Measurements from ENCODE around the gene CCDC24.

DNA sequence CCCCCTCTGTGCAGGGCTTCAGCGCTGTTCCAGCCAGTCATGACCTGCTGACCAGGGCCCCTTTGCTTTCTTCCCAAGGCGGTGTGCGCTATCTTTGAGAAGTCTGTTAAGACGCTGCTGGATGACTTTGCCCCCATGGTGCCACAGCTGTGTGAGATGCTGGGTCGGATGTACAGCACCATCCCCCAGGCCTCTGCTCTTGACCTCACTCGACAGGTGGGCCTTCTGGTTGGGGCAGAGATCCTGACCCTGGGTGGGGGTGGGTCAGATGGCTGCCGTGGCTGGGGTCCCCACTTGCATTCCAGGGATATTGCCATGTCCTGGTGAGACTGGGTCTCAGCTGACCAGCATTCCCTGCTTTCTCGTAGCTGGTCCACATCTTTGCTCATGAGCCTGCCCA, 30.6 kb upstream of the CCDC24 start:
- TF ChIP-seq, protein P1, sequence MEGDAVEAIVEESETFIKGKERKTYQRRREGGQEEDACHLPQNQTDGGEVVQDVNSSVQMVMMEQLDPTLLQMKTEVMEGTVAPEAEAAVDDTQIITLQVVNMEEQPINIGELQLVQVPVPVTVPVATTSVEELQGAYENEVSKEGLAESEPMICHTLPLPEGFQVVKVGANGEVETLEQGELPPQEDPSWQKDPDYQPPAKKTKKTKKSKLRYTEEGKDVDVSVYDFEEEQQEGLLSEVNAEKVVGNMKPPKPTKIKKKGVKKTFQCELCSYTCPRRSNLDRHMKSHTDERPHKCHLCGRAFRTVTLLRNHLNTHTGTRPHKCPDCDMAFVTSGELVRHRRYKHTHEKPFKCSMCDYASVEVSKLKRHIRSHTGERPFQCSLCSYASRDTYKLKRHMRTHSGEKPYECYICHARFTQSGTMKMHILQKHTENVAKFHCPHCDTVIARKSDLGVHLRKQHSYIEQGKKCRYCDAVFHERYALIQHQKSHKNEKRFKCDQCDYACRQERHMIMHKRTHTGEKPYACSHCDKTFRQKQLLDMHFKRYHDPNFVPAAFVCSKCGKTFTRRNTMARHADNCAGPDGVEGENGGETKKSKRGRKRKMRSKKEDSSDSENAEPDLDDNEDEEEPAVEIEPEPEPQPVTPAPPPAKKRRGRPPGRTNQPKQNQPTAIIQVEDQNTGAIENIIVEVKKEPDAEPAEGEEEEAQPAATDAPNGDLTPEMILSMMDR (conservative IDR thresholded peaks at IDR 0.05; ENCODE audit: low read length): no peak
- TF ChIP-seq EZH2phosphoT487 (IDR thresholded peaks at IDR 0.05; ENCODE audit: borderline replicate concordance, low read depth, low read length): no peak

Measured in OCI-LY7 (cell line).